ENCODE data around the gene AGBL1.

- TF ChIP-seq POLR2A (IDR thresholded peaks at IDR 0.05): no peak
- no peak for TF ChIP-seq CTCF (IDR thresholded peaks at IDR 0.05)
Measured at GRCh38 chr15:86765281-86765680, 685.6 kb downstream of the AGBL1 start.

Measured in heart left ventricle (tissue), 13 donors.